Choroid plexus epithelial cell (primary cell): ENCODE results near the gene SMOC2.
"Not testable (repeated sequence)": the region's sequence is repeated elsewhere in the genome, so short reads cannot be mapped to it uniquely, and the experiment has no call there.

Source experiments
- DNase-seq: peaks from one replicate; pipeline ENCODE4 v3.0.0-alpha.2; 2010; ENCODE audit warnings: low read depth
- H3K4me3 ChIP-seq: 2 replicates; pipeline ENCODE4 v1.5.1; 2011; ENCODE audit warnings: low read depth, mild to moderate bottlenecking, control low read depth, low read length, moderate library complexity
- CTCF ChIP-seq: conservative IDR thresholded peaks from 2 replicates; pipeline ENCODE4 v1.5.1; 2011; ENCODE audit warnings: low read depth, mild to moderate bottlenecking, control low read depth, inconsistent platforms, low read length, moderate library complexity

SMOC2 gene

GRCh38 chr6:168560126-168560525, 119.1 kb downstream of the SMOC2 start:
- H3K4me3 ChIP-seq, result no peak overlapping the region
- TF ChIP-seq CTCF, result no peak

GRCh38 chr6:168562576-168563151, 121.7 kb downstream of the SMOC2 start:
- TF ChIP-seq CTCF, result no peak
- DNase-seq, result no peak
- H3K4me3 ChIP-seq, result no peak overlapping the region

More at GRCh38 chr6:168560126-168560525, 119.1 kb downstream of the SMOC2 start:
- DNase-seq, result no peak

GRCh38 chr6:168563656-168564055, 122.7 kb downstream of the SMOC2 start:
- no peak overlapping the region for H3K4me3 ChIP-seq
- DNase-seq, result no peak
- TF ChIP-seq CTCF, result no peak

GRCh38 chr6:168565112-168565511, 124.1 kb downstream of the SMOC2 start:
- no peak overlapping the region for H3K4me3 ChIP-seq
- no peak for TF ChIP-seq CTCF
- DNase-seq, result no peak

- DNase-seq, result no peak
- no peak overlapping the region for H3K4me3 ChIP-seq
- no peak for TF ChIP-seq CTCF
Observed at GRCh38 chr6:168570211-168570610, 129.2 kb downstream of the SMOC2 start.

GRCh38 chr6:168571268-168571667, 130.3 kb downstream of the SMOC2 start:
- H3K4me3 ChIP-seq, result no peak overlapping the region
- no peak for TF ChIP-seq CTCF
- DNase-seq, result no peak

GRCh38 chr6:168573276-168573835, 132.4 kb downstream of the SMOC2 start:
- not testable (repeated sequence) for H3K4me3 ChIP-seq

More at GRCh38 chr6:168573276-168573835, 132.4 kb downstream of the SMOC2 start:
- not testable (repeated sequence) for DNase-seq
